Peyer's patch (tissue), 4 donors: Measurements from ENCODE around the gene GLTPD2.

Source experiments
- POLR2A ChIP-seq, 2 donors: fragments of 450-650 bp; IDR thresholded peaks; one replicate each; pipeline ENCODE4 v1.5.1; 2017; ENCODE audit warnings: antibody characterized with exemption in 2 of 2, mild to moderate bottlenecking in 2 of 2, moderate library complexity in 2 of 2
- TF ChIP-seq, protein P1 (sequence below), 6 experiments: fragments of 450-650 bp in 4 of 6; fragments of 200-600 bp in 2 of 6; sonication (generic) in 1 of 6; IDR thresholded peaks; one replicate each; pipeline ENCODE4 v1.5.1; 2017 to 2019; ENCODE audit warnings: antibody characterized with exemption in 6 of 6, mild to moderate bottlenecking in 3 of 6, moderate library complexity in 1 of 6

DNA sequence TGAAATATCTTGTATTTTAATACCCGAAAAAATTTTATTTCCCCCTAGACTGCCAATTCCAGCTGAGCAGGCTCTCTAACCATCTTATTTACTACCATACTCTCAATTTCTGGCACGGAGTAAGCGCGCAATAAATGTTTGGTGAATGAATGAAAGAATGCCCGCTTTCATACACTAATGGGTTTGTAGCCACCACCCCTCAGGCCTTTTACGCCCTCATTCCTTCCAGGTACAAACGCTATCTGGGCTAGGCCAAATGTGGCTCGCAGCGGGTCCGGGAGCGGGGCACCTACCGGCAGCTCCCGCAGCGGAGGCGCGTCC lies 17.7 kb downstream of the GLTPD2 start:
- TF ChIP-seq, protein P1, sequence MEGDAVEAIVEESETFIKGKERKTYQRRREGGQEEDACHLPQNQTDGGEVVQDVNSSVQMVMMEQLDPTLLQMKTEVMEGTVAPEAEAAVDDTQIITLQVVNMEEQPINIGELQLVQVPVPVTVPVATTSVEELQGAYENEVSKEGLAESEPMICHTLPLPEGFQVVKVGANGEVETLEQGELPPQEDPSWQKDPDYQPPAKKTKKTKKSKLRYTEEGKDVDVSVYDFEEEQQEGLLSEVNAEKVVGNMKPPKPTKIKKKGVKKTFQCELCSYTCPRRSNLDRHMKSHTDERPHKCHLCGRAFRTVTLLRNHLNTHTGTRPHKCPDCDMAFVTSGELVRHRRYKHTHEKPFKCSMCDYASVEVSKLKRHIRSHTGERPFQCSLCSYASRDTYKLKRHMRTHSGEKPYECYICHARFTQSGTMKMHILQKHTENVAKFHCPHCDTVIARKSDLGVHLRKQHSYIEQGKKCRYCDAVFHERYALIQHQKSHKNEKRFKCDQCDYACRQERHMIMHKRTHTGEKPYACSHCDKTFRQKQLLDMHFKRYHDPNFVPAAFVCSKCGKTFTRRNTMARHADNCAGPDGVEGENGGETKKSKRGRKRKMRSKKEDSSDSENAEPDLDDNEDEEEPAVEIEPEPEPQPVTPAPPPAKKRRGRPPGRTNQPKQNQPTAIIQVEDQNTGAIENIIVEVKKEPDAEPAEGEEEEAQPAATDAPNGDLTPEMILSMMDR (IDR thresholded peaks at IDR 0.05) = no peak
- no peak for TF ChIP-seq POLR2A (IDR thresholded peaks at IDR 0.05)
